Measurements from ENCODE around the gene CLASP2.
"Not testable (repeated sequence)": the region's sequence is repeated elsewhere in the genome, so short reads cannot be mapped to it uniquely, and the experiment has no call there.

Gene CLASP2

DNA sequence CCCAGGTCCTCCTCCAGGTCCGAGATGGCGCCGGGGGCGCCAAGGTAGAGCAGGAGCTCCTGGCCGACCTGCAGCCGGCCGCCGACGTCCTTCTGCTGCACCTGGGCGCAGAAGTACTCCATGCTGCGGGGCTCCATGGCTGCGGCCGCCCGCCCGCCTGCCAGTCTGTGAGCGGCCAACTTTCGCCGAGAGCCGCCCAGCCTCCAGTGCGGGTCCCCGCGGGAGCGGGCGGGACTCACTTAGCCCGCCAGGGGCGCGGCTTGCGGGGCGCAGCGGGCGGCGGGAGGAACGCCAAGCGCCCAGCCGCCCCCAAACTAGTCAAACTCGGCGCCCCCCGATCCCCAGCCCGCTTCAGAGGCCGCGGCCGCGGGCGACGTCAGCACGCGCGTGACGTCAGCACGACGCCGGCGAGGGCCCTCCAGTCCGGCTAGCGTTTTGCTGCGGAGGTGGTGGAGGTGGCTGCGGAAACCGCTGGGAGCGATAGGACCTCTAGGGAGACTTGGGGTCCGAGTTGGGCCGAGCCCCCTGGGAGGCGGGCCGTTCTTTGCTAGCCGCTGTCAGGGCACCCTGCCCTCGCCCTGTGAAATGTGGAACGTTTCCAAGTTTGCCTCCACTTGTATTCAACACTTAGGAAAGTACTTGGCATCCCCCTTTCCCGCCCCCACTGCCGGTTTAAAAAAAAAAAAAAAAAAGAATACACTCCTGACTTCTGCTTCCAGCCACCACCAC is at the start of gene CLASP2:
Gene CLASP2 (minus strand): TSS at position 389 of the 729 bp plus-strand sequence. CDS start 252 bp downstream, at position 137.
- TF ChIP-seq, protein P1, sequence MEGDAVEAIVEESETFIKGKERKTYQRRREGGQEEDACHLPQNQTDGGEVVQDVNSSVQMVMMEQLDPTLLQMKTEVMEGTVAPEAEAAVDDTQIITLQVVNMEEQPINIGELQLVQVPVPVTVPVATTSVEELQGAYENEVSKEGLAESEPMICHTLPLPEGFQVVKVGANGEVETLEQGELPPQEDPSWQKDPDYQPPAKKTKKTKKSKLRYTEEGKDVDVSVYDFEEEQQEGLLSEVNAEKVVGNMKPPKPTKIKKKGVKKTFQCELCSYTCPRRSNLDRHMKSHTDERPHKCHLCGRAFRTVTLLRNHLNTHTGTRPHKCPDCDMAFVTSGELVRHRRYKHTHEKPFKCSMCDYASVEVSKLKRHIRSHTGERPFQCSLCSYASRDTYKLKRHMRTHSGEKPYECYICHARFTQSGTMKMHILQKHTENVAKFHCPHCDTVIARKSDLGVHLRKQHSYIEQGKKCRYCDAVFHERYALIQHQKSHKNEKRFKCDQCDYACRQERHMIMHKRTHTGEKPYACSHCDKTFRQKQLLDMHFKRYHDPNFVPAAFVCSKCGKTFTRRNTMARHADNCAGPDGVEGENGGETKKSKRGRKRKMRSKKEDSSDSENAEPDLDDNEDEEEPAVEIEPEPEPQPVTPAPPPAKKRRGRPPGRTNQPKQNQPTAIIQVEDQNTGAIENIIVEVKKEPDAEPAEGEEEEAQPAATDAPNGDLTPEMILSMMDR (conservative IDR thresholded peaks at IDR 0.05): no peak
- peak; percentile 72 for TF ChIP-seq ZFX (IDR thresholded peaks at IDR 0.05)

GRCh38 chr3:33758864-33759263 is 40.8 kb upstream of the CLASP2 start:
- H3K27ac ChIP-seq: no peak overlapping the region
- TF ChIP-seq, protein P1 (conservative IDR thresholded peaks at IDR 0.05): no peak
- TF ChIP-seq ZFX (IDR thresholded peaks at IDR 0.05): no peak

More for the DNA sequence above, at the start of gene CLASP2:
- peak within 1 kb of the TSS; percentile 91 for H3K27ac ChIP-seq

DNA sequence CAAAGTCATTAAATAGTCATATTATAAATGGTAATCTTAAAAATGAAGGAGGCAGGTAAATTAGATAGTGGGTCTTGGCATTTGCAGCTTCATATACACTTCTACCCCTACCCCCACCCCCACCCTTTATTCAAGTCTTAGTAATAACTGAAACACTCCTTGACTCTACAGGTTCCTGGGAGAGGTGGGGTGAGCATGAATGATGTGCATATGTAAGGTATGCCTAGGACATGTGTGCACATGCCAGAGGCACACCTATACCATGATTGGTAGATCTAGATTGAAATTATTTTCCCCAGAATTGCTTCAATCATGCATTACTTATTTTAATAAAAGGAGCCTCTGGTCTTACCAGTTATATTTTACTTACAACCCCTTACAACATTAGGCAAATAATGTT is 40.2 kb upstream of the CLASP2 start:
- TF ChIP-seq ZFX (IDR thresholded peaks at IDR 0.05): no peak
- TF ChIP-seq, protein P1 (conservative IDR thresholded peaks at IDR 0.05): no peak
- no peak overlapping the region for H3K27ac ChIP-seq

DNA sequence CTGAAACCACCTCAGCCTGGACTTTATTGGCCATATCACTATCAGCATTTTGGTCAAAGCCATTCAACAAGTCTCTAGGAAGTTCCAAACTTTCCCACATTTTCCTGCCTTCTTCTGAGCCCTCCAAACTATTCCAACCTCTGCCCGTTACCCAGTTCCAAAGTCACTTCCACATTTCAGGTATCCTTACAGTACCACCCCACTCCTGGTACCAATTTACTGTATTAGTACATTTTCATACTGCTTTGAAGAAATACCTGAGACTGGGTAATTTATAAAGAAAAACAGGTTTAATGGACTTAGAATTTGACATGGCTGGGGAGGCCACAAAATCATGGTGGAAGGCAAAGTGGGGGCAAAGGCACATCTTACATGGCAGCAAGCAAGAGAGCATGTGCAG is 36.3 kb upstream of the CLASP2 start:
- not testable (repeated sequence) for H3K27ac ChIP-seq

- no peak overlapping the region for H3K27ac ChIP-seq
- TF ChIP-seq, protein P1 (conservative IDR thresholded peaks at IDR 0.05): no peak
- TF ChIP-seq ZFX (IDR thresholded peaks at IDR 0.05): no peak
These were observed 33.3 kb upstream of the CLASP2 start for GRCh38 chr3:33751336-33751735.

DNA sequence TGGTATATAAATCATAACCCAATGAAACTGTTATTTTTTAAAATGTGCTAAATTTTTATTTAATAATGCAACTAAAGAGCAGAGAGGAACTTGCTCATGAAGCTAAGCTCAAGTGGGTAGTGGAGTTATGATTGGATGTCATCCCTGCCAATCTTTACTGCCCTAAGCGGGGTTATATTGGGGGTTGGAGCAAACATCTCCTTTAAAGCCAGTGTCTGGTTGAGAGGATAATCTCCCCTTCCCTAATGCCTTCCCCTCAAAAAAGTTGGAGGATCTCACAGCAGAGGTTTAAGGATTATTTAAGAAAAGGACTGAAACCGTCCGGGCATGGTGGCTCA is 32.1 kb upstream of the CLASP2 start:
- no peak overlapping the region for H3K27ac ChIP-seq
- TF ChIP-seq ZFX (IDR thresholded peaks at IDR 0.05): no peak
- TF ChIP-seq, protein P1 (conservative IDR thresholded peaks at IDR 0.05): no peak

- TF ChIP-seq ZFX (IDR thresholded peaks at IDR 0.05): no peak
- TF ChIP-seq, protein P1 (conservative IDR thresholded peaks at IDR 0.05): no peak
- H3K27ac ChIP-seq: no peak overlapping the region
These were observed 31.6 kb upstream of the CLASP2 start for GRCh38 chr3:33749546-33750210.

Data from C4-2B (cell line).